HCT116 (cell line): Measurements from ENCODE around the gene TBXA2R.

Experiments
- JUND ChIP-seq: IDR thresholded peaks from 2 replicates; pipeline ENCODE4 v1.6.1; 2012
- POLR2AphosphoS5 ChIP-seq: IDR thresholded peaks from 2 replicates; pipeline ENCODE4 v1.6.1; 2011; ENCODE audit warnings: mild to moderate bottlenecking, low read depth, low read length, moderate library complexity
- TF ChIP-seq, protein P1 (sequence below), 3 experiments: fragments of 200-600 bp in 1 of 3; sonication (generic) in 1 of 3; IDR thresholded peaks in 2 of 3; conservative IDR thresholded peaks in 1 of 3; 2 replicates each; pipeline ENCODE4 v1.5.1; 2012 to 2017; ENCODE audit warnings: low read depth in 2 of 3, low read length in 2 of 3, antibody characterized with exemption in 1 of 3, borderline replicate concordance in 1 of 3, control low read depth in 1 of 3, mild to moderate bottlenecking in 1 of 3, mixed read lengths in 1 of 3, mixed run types in 1 of 3, moderate library complexity in 1 of 3; ENCODE audit not compliant: insufficient read depth in 1 of 3
- TF ChIP-seq, protein P2 (sequence below): IDR thresholded peaks from 2 replicates; pipeline ENCODE4 v1.6.1; 2012; ENCODE audit warnings: low read depth
- TF ChIP-seq, protein P3 (sequence below): IDR thresholded peaks from 2 replicates; pipeline ENCODE4 v1.6.1; 2012

DNA sequence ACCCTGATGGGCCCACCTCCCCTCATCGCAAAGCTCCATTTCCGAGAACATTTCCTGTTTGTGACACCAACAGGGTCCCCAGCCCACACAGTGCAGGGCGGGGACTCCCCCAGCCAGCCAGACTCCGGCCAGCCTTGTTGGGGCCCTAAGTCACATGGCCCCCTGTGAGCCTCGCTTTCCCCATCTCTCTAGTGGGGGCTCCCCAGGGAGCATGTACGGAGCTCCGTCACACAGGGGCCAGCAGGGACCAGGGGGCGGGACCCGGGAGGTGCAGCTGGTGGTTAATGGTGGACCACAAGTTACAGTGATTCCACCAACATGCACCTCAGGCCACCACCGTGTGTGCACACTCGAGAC lies 1.7 kb downstream of the TBXA2R start:
- TF ChIP-seq, protein P1, sequence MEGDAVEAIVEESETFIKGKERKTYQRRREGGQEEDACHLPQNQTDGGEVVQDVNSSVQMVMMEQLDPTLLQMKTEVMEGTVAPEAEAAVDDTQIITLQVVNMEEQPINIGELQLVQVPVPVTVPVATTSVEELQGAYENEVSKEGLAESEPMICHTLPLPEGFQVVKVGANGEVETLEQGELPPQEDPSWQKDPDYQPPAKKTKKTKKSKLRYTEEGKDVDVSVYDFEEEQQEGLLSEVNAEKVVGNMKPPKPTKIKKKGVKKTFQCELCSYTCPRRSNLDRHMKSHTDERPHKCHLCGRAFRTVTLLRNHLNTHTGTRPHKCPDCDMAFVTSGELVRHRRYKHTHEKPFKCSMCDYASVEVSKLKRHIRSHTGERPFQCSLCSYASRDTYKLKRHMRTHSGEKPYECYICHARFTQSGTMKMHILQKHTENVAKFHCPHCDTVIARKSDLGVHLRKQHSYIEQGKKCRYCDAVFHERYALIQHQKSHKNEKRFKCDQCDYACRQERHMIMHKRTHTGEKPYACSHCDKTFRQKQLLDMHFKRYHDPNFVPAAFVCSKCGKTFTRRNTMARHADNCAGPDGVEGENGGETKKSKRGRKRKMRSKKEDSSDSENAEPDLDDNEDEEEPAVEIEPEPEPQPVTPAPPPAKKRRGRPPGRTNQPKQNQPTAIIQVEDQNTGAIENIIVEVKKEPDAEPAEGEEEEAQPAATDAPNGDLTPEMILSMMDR (IDR thresholded peaks at IDR 0.05 in 2 of 3, conservative IDR thresholded peaks at IDR 0.05 in 1 of 3; ENCODE audit: borderline replicate concordance in 1 of 3, insufficient read depth in 1 of 3, low read depth in 2 of 3, low read length in 2 of 3) = no peak
- TF ChIP-seq POLR2AphosphoS5 (no peak), JUND (no peak)
- TF ChIP-seq, protein P2, sequence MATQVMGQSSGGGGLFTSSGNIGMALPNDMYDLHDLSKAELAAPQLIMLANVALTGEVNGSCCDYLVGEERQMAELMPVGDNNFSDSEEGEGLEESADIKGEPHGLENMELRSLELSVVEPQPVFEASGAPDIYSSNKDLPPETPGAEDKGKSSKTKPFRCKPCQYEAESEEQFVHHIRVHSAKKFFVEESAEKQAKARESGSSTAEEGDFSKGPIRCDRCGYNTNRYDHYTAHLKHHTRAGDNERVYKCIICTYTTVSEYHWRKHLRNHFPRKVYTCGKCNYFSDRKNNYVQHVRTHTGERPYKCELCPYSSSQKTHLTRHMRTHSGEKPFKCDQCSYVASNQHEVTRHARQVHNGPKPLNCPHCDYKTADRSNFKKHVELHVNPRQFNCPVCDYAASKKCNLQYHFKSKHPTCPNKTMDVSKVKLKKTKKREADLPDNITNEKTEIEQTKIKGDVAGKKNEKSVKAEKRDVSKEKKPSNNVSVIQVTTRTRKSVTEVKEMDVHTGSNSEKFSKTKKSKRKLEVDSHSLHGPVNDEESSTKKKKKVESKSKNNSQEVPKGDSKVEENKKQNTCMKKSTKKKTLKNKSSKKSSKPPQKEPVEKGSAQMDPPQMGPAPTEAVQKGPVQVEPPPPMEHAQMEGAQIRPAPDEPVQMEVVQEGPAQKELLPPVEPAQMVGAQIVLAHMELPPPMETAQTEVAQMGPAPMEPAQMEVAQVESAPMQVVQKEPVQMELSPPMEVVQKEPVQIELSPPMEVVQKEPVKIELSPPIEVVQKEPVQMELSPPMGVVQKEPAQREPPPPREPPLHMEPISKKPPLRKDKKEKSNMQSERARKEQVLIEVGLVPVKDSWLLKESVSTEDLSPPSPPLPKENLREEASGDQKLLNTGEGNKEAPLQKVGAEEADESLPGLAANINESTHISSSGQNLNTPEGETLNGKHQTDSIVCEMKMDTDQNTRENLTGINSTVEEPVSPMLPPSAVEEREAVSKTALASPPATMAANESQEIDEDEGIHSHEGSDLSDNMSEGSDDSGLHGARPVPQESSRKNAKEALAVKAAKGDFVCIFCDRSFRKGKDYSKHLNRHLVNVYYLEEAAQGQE = no peak
- TF ChIP-seq, protein P3, sequence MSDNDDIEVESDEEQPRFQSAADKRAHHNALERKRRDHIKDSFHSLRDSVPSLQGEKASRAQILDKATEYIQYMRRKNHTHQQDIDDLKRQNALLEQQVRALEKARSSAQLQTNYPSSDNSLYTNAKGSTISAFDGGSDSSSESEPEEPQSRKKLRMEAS = no peak
